HG03565 (cell line): Measurements from ENCODE around the gene SLC26A1.
"Not testable (repeated sequence)": the region's sequence is repeated elsewhere in the genome, so short reads cannot be mapped to it uniquely, and the experiment has no call there.

ENCODE experiments used
- ATAC-seq: cut with Tn5 transposase; IDR thresholded peaks from one replicate; pipeline ENCODE4 v1.9.1; 2021; ENCODE audit warnings: mild to moderate bottlenecking, moderate library complexity; ENCODE audit not compliant: unreplicated experiment

SLC26A1 gene

GRCh38 chr4:985123-985830 is 7.9 kb downstream of the SLC26A1 start:
- ATAC-seq = no peak

- ATAC-seq = no peak
These were observed 8.7 kb downstream of the SLC26A1 start for GRCh38 chr4:984336-985054.

GRCh38 chr4:982814-983213 is 10.4 kb downstream of the SLC26A1 start:
- no peak for ATAC-seq

- ATAC-seq = no peak
These were observed 10.9 kb downstream of the SLC26A1 start for GRCh38 chr4:982291-982690.

GRCh38 chr4:978957-979701 is 14.1 kb downstream of the SLC26A1 start:
- no peak for ATAC-seq

- ATAC-seq = not testable (repeated sequence)
These were observed 17.2 kb downstream of the SLC26A1 start for GRCh38 chr4:976016-976415.

- no peak for ATAC-seq
These were observed 18.5 kb downstream of the SLC26A1 start for GRCh38 chr4:974668-975067.

- ATAC-seq = no peak
These were observed 19.5 kb downstream of the SLC26A1 start, which contains the start of gene DGKQ for GRCh38 chr4:973431-974397. TSS of gene DGKQ (minus strand) at chr4:973569. CDS start at chr4:973482, 87 bp downstream.

- no peak for ATAC-seq
These were observed 20.4 kb downstream of the SLC26A1 start for GRCh38 chr4:972651-973424.

GRCh38 chr4:971666-972500 is 21.3 kb downstream of the SLC26A1 start:
- ATAC-seq = no peak

- no peak for ATAC-seq
These were observed 22.2 kb downstream of the SLC26A1 start for GRCh38 chr4:970854-971520.

- no peak for ATAC-seq
These were observed 23.0 kb downstream of the SLC26A1 start for GRCh38 chr4:970046-970745.

- no peak for ATAC-seq
These were observed 24.4 kb downstream of the SLC26A1 start for GRCh38 chr4:968621-969394.

- ATAC-seq = no peak
These were observed 25.0 kb downstream of the SLC26A1 start for GRCh38 chr4:968221-968620.

GRCh38 chr4:967113-968104 is 25.8 kb downstream of the SLC26A1 start:
- no peak for ATAC-seq
